ENCODE results near the gene NUP160. TPM values are rescaled to one million over a fixed set of nuclear protein-coding genes. Genes with fewer than 3 reads are reported as not detected.

NUP160 gene
- total and polyA plus RNA-seq, 2 of the 13 experiments (the other 11 are each of a cell fraction or from before 2014, with no cell fraction given): 28.3 to 43.5 TPM

DNA sequence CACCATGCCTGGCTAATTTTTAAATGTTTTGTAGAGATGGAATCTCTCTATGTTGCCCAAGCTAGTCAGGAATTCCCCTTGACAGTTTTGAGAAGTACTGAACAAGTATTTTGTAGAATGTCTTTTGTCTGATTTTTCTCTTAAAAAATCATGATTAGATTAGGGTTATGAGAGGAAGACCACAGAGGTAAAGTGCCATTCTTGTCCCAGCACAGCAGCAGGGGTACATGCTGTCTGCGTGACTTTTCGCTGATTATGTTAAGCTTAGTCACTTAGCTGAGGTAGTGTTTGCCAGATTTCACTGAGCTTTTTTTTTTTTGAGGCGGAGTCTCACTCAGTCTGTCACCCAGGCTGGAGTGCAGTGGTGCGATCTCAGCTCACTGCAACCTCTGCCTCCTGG, 13.6 kb upstream of the NUP160 start:
- in situ Hi-C loops (cut with HindIII; ENCODE audit: extremely low pct_ligation_motif_present, low pct_unique_long_range_greater_than_20kb): no loop called here
- Histone ChIP-seq H3K4me3 (replicated peaks in 1 of 3; ENCODE audit: insufficient read depth in 1 of 3, low read depth in 2 of 3, low read length in 3 of 3) (no peak overlapping the region), H3K4me1 (ENCODE audit: insufficient read depth, low read length) (peaks cover 8% of the 10 kb centered on the region), H4K20me1 (ENCODE audit: insufficient read depth, low read length) (no peaks in the 10 kb centered on the region), H3K27me3 (ENCODE audit: control insufficient read depth in 1 of 2, insufficient read depth in 2 of 2, low read length in 2 of 2) (no peaks in the 10 kb centered on the region; a peak in 1 of 5 replicates), H3K9me3 (ENCODE audit: low read length) (no peaks in the 10 kb centered on the region), H3K9ac (ENCODE audit: insufficient read depth, low read depth, low read length) (no peak overlapping the region), H3K36me3 (replicated peaks in 1 of 2; ENCODE audit: control insufficient read depth in 1 of 2, insufficient read depth in 2 of 2, low read length in 2 of 2) (no peaks in the 10 kb centered on the region), H3K27ac (ENCODE audit: extremely low read length, insufficient read depth, low read length) (no peak overlapping the region), H3K4me2 (ENCODE audit: low read depth, low read length) (no peak overlapping the region), H3K79me2 (ENCODE audit: insufficient read depth, low read length) (no peaks in the 10 kb centered on the region), H2AFZ (ENCODE audit: low read length) (no peak overlapping the region)
- no peak for DNase-seq (ENCODE audit: low spot score)
- TF ChIP-seq, protein P1, sequence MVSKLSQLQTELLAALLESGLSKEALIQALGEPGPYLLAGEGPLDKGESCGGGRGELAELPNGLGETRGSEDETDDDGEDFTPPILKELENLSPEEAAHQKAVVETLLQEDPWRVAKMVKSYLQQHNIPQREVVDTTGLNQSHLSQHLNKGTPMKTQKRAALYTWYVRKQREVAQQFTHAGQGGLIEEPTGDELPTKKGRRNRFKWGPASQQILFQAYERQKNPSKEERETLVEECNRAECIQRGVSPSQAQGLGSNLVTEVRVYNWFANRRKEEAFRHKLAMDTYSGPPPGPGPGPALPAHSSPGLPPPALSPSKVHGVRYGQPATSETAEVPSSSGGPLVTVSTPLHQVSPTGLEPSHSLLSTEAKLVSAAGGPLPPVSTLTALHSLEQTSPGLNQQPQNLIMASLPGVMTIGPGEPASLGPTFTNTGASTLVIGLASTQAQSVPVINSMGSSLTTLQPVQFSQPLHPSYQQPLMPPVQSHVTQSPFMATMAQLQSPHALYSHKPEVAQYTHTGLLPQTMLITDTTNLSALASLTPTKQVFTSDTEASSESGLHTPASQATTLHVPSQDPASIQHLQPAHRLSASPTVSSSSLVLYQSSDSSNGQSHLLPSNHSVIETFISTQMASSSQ (IDR thresholded peaks at IDR 0.05; ENCODE audit: low read depth): no peak
- TF ChIP-seq, protein P1 (CRISPR knock-in tag; IDR thresholded peaks at IDR 0.05; ENCODE audit: borderline replicate concordance): no peak
- TF ChIP-seq, protein P2, sequence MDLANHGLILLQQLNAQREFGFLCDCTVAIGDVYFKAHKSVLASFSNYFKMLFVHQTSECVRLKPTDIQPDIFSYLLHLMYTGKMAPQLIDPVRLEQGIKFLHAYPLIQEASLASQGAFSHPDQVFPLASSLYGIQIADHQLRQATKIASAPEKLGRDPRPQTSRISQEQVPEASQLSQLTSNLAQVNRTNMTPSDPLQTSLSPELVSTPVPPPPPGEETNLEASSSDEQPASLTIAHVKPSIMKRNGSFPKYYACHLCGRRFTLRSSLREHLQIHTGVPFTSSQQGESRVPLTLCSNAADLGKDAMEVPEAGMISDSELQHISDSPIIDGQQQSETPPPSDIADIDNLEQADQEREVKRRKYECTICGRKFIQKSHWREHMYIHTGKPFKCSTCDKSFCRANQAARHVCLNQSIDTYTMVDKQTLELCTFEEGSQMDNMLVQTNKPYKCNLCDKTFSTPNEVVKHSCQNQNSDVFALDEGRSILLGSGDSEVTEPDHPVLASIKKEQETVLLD (CRISPR knock-in tag; IDR thresholded peaks at IDR 0.05; ENCODE audit: low read depth): no peak
- no peak for TF ChIP-seq SNAI1 (CRISPR knock-in tag; IDR thresholded peaks at IDR 0.05; ENCODE audit: borderline replicate concordance)
- no peak for TF ChIP-seq ZZZ3 (CRISPR knock-in tag; IDR thresholded peaks at IDR 0.05; ENCODE audit: borderline replicate concordance)
- TF ChIP-seq ZNF383 (CRISPR knock-in tag; IDR thresholded peaks at IDR 0.05; ENCODE audit: borderline replicate concordance): no peak
- no peak for TF ChIP-seq ZNF607 (CRISPR knock-in tag; IDR thresholded peaks at IDR 0.05; ENCODE audit: borderline replicate concordance)
- TF ChIP-seq ZNF136 (CRISPR knock-in tag; IDR thresholded peaks at IDR 0.05; ENCODE audit: low read depth): no peak
- TF ChIP-seq, protein P3, sequence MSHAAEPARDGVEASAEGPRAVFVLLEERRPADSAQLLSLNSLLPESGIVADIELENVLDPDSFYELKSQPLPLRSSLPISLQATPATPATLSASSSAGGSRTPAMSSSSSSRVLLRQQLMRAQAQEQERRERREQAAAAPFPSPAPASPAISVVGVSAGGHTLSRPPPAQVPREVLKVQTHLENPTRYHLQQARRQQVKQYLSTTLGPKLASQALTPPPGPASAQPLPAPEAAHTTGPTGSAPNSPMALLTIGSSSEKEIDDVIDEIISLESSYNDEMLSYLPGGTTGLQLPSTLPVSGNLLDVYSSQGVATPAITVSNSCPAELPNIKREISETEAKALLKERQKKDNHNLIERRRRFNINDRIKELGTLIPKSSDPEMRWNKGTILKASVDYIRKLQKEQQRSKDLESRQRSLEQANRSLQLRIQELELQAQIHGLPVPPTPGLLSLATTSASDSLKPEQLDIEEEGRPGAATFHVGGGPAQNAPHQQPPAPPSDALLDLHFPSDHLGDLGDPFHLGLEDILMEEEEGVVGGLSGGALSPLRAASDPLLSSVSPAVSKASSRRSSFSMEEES (CRISPR knock-in tag; IDR thresholded peaks at IDR 0.05): no peak
- no peak for TF ChIP-seq SIX4 (CRISPR knock-in tag; IDR thresholded peaks at IDR 0.05)
- TF ChIP-seq RARG (CRISPR knock-in tag; IDR thresholded peaks at IDR 0.05; ENCODE audit: low read depth): no peak
- TF ChIP-seq ZEB1 (IDR thresholded peaks at IDR 0.05; ENCODE audit: insufficient replicate concordance, low read depth): no peak
- no peak for TF ChIP-seq TAF1 (CRISPR knock-in tag; IDR thresholded peaks at IDR 0.05)
- no peak for TF ChIP-seq ZNF567 (CRISPR knock-in tag; IDR thresholded peaks at IDR 0.05; ENCODE audit: borderline replicate concordance)
- TF ChIP-seq KAT2B (IDR thresholded peaks at IDR 0.05; ENCODE audit: borderline replicate concordance, low read depth, low read length): no peak
- no peak for TF ChIP-seq ZNF781 (CRISPR knock-in tag; IDR thresholded peaks at IDR 0.05; ENCODE audit: borderline replicate concordance, not compliant biosample characterization)
- TF ChIP-seq KAT8 (CRISPR knock-in tag; IDR thresholded peaks at IDR 0.05): no peak
- FAIRE-seq: no peak
- intact Hi-C loops (cut with micrococcal nuclease; ENCODE audit: unreplicated experiment): no loop called here
- 29% methylated on average over 4 of the region's 4 CpGs for WGBS (ENCODE audit: low lambda C conversion rate)
- ATAC-seq: no peak
- no TSS peak for BruUV-seq (replicated peaks)
- CTCF ChIA-PET (ENCODE audit: low intra/inter-chr PET ratio, low total read pairs): no interaction called here
- POLR2A ChIA-PET: no interaction called here

Data from HepG2 (cell line).